Activated CD8-positive, alpha-beta memory T cell treated with anti-CD3 and anti-CD28 coated beads for 48 hours (primary cell): ENCODE results near the gene TSEN2.
"Not testable (repeated sequence)": the region's sequence is repeated elsewhere in the genome, so short reads cannot be mapped to it uniquely, and the experiment has no call there.

ENCODE experiments used
- DNase-seq, 3 experiments: peaks; one replicate each; pipeline ENCODE4 v3.0.0-alpha.2; 2020; ENCODE audit warnings: low read depth in 2 of 3, low spot score in 2 of 3

TSEN2 gene

DNA sequence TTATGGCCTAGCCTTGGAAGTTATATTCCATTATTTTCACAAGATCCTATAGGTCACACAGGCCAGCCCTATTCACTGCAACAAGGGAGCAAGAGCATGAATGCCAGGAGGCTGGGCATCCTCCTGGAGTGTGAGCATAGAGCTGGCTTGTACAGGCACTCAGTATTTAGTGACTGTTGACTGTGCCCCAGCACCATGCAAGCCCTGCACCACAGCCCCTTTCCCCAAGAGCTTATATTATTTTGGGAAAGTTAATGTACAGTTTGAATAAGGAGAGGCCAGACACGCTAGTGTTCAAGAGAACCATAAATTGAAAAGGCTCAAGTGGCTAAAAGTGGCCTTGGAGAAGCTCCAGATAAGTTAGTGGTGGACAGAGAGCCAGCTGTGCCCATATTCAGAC is 32.3 kb upstream of the TSEN2 start:
- DNase-seq, result no peak

DNA sequence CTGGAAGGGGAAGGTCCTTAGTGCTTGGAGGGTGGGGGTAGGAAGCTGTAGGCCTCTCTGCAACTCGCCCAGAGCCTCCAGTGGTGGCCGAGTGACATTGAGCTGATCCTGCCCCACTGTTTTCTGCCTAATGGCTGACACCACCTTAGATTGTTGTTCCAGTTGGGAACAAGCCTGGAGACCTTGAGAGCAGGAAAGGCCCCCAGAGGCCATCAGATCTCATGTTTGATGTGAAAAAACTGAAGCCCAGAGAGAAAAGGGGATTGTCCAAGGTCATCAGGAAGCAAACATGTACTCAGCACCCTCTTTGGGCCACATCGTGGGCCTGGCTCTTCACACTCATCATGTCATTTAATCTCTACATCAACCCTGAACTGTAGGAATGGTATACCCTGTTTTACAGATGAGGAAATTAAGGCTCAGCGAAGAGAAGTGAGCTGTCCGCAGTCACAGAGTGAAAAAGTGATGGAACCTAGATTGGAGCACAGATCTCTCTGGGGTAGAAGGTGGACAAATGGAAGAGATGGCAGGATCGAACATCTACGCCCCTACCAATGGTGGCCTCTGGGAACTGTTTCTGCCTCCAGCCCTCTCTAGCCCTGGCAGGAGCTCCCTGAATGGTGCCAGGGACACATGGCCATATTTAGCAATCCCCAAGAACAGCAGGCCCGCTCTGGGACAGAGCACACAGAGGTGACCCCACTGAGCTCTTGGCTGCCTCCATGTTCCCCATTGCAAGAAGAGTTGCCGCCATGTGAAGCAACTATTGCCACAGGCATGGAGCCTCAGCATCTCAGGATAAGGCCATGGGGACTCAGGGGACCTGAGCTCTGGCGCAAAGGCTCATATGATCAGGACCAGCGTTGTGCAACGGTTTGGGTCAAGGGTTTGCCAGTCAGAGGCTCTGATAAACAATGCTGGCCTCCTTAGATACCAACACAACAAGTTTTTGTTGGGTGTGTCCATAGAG is 31.6 kb upstream of the TSEN2 start:
- DNase-seq, result no peak

DNA sequence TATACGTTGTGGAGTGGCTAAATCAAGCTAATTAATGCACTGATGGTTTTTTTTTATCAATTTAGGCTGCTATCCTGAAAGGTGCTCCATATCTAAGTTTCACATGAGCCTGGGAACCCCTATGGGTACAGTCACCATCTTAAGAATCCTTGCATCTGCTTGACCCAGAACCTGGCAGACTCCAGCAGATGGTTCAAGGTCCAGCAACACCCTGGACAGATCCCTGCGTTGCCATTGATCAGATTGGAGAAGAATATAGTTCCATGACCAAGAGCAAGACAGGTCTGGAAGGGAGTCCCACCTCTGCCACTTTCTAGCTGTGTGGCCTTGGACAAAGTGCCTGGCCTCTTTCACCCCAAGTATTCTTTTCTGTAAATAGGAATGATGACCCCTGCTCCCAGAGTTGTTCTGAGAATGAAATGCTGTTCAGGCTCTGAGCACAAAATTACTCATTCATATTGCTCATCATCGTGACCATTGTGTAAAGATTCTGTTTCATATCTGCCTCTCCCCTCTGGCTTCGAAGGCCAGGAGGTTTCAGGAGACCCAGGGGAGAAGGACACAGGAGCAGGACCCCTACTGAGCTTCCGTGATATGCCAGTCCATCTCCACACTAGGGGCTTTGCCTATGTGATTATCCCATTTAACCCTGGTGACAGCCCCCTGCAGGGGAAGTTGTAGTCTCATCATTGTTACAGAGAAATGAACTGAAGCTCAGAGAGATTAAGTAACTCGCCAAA is 30.0 kb upstream of the TSEN2 start:
- DNase-seq, result no peak

DNA sequence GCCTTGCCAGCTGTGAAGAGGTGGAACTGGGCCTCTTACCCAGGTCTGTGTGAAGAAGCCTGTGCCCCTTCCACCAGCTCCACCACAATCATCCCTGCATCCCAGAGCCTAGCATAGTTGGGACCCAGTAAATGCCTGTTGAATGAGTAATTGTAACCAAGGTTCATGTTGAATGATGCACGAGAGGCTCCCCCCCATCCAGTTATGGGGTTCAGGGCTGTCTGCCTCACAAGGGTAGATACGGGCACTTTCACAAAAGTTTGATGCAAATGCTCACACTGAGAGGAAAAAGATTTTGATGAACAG is 29.5 kb upstream of the TSEN2 start:
- DNase-seq, result no peak

DNA sequence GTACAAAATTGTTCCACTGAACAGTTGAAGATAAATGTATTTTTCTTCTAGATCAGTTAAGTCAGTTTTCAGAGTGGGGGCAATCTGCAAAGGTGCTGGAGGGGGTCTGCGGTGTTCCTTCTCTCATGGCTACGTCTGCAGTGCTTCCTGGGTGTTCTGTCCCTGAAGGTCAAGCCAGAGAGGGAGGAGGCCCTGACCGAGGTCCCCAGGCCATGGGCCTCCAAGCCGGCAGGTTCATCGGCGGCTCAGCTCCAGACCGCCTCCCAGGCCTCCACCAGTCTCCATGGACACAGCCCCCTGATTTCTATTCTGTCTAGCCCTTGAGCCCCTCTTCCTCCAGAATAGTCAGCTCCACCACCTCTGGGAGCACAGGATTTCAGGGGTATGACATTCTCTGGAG is 28.5 kb upstream of the TSEN2 start:
- DNase-seq, result no peak

DNA sequence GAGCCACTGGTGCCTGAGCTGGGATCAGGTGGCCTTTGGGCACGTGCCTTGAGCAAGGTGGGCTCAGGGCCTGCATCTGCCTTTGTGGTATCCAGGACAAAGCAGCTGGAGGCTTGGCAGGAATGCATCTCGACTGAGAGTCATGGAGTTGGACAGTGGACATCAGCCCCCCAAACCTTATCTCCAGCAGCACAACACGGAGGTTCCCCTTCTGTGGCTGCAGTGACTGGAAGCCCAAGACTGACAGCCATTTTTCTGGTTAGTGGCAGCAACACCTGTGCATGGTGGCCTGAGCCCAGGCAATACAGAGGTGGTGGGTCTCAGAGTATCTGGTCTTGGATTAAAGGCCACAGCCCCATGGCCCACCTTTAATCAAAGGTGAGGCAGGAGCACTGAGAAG is 27.8 kb upstream of the TSEN2 start:
- no peak for DNase-seq

DNA sequence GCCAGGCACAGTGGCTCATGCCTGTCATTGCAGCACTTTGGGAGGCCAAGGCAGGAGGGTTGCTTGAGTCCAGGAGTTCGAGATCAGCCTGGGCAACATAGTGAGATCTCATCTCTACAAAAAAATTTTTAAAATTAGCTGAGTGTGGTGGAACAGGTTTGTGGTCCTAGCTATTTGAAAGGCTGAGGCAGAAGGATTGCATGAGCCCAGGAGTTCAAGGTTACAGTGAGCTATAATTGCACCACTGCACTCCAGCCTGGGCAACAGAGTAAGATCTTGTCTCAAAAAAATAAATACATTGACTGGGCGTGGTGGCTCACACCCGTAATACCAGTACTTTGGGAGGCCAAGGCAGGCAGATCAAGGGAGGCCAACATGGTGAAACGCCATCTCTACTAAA is 26.9 kb upstream of the TSEN2 start:
- not testable (repeated sequence) for DNase-seq

DNA sequence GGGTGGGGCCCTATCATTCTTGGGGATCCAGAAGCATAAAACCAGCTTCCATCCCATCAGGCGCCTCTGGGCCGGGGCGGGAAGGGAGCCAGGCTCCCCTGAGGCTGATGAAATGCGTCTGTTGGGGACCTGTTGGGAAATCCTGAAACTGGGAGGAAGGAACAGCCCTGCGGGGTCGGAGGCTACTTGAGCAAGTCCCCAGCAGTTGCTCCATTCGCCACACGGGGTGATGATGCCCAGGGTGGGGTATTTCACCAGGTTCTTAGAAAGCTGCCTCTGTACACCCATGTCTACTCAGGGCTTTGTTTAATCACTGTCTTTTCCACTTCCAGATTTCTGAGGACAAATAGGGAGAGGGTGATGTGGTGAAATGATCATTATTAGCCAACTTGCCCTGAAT is 25.4 kb upstream of the TSEN2 start:
- DNase-seq, result no peak

DNA sequence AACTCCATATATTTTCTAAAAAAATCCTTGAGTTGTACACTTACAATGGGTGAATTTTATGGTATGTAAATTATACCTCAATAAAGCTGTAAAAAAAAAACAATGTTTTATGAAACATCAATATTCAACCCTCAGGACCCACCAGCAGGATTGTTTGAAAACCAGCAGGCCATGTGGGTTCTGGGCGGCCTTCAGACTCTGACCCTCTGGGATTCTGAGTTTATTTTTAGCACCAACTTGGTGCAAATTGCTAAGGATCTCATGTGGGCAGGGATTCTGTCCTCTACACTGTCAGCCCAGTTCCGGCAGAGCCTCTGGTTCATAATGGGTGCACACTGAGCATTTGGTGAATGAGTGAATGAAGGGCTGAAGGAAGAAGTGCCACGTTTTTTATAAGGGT is 24.2 kb upstream of the TSEN2 start:
- DNase-seq, result no peak

DNA sequence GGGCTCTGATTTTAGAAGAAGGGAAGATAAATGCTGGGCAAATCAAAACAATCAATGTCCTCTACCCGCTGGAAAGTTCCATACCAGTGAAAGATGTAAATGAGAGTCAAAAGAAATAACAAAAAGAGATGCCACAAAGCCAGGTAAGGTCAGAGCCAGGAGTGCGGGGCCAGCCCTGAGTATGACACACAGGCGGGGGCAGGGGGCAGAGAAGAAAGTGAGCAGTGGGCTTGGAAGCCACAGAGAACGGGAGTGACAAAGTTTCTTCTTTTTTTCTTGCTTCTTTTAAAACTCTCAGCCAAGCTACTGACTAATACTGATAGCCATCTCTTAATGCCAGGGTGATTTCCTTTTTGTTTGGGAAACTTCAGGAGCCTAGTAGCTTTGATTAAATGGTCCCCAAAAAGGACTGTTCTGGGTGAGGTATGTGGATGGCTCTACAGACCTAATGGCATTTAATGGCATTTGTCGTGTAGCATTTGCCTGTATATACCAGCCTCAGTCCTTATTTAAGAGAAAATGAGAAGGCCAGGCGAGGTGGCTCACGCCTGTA is 23.1 kb upstream of the TSEN2 start:
- DNase-seq, result no peak

DNA sequence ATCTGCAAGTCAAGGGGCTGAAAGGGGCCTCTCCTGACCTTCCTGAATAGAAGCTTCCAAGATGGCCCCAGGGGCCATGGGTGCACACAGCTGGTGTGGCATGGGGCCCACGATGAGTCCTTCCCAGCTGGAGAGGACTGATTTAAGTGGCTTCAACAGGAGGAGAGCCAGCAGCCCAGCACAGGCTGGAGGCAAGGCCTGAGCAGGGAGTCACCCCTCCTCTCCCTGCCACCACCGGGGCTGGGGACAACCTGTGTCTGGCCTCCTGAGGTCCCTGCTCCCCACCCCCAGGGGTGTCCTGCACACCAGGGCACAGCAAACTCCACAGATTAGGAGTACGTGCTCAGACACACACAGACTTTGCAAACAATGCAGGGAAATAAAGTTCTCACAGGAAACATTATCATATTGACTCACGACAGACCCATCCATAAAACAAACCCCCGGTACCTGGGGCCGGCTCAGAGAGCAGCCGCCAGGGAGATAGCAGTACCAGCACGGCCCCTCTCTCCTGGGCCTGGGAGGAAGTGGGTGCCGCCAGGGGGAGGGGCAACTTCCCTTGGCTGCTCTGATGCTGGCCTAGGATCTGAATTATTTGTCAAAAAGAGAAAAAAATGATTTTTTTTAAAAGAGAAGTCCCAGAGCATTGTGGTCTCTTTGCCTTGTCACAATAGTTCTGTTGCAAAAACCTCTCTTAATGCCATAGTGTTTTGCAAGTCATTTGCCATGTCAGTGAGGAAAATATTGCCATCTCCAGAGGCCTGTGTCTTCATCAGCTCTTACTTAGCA is 21.9 kb upstream of the TSEN2 start:
- no peak for DNase-seq

DNA sequence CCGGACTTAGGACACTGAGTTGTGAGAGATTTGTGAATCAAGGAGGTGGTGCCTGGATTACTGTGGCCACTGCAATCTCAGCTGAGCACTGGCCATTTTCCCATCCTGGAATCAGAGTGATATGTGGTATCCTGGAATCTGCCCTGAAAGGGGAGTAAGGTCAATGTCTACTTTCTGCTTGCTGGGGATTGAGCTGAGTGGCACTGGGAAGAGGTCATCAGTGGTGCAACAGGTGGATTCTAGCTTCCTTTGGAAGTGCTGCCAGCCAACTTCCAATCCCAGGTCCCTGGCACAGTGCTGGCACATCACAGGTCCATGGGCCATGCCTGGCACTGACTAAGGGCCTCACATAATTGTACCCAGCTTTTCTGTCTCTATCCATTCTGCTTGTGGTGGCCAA is 20.6 kb upstream of the TSEN2 start:
- no peak for DNase-seq

DNA sequence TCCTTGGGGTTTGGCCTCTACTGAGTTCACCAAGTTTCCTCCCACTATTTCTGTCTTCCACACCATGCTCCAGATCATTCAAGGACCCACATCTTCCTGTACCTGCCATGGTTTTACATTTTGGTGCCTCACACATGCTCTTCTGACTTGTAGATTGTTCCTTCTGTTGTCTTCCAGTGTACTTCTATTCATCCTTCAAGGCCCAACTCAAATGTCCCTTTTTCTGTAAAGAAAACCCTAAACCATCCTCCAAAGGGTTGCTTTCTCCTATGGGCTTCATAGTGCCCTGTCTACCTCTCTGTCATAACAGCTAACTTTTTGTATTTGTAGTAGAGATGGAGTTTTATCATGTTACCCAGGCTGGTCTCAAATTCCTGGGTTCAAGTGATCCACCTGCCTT is 20.1 kb upstream of the TSEN2 start:
- no peak for DNase-seq

DNA sequence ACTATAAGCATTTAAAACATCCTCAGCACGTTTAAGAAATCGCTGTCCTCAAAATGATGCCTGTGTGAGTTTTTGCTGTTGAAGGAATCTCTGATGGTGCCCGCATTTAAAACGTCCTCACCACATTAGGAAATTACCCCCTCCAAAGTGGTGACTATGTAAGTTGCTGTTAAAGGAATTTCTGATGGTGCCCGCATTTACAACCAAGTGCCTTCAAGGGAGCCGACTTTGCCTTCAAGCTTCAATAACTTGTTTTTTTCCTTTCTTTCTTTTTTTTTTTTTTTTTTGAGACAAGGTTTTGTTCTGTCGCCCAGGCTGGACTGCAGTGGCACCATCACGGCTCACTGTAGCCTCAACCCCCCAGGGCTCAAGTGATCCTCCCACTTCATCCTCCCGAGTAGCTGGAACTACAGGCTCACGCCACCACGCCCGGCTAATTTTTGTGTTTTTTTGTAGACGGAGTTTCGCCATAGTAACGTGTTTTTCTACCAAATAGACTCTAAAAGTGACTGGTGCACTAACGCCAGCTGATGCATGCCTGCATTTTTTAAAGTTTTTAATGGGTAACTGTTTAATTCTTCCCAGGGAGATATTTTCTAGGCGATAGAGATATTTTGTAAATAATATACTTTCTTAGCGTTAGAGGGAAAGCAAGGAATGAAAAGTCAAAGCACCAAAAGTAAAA is 19.0 kb upstream of the TSEN2 start:
- DNase-seq, result no peak

DNA sequence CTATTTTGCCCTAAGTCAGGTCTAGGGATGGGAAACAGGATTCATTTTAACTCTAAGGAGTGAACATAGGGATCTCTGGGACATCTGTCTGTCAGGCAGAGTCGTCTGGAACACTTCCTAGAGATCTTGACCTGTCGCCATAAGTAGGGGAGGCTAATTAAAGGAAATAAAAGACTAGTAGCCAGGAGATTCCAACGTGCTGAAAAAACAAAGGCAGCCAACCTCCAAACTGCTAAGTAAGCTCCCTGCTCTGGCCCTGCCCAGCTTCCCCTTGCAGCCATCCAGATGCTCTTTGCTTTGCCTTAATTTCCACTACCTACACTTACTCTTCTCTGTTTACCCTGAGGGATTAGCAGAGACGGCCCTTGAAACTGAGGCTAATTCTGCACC is 18.4 kb upstream of the TSEN2 start:
- DNase-seq, result no peak

DNA sequence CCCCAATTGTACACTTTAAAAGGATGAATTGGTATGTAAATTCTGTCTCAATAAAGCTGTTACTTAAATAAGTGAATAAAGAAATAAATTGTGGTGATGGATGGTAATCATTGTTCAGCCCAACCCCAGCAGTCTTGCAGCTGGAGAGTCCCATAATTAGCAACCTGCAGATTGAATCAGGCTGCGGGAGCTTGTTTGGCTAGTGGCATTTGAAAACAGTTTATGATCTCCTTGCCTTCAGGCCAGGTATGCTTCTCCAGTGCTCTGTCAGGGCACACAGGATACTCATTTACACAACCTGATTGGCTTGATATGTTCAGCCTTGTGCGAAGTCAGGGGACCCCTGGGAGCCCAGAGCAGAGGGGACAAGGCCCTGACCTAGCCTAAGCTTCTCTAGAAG is 16.5 kb upstream of the TSEN2 start:
- DNase-seq, result no peak

DNA sequence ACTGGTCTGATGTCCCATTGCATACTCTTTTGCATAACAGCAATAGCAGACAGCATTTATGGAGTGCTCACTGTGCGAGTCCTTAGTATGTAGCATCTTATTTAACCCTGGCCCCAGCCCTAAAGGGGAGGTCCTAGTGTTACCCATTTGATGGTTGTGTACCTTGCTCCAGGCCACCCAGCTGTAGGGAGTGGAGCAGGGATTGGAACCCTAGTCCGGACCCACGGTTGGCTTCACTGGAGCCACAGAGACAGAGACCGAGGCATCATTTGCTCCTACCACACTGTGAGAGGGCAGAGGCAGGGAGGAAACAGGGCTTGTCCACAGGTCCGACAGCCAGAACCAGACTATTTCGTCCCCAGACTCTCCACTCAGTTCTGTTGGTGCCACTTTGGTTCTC is 16.0 kb upstream of the TSEN2 start:
- DNase-seq, result no peak

DNA sequence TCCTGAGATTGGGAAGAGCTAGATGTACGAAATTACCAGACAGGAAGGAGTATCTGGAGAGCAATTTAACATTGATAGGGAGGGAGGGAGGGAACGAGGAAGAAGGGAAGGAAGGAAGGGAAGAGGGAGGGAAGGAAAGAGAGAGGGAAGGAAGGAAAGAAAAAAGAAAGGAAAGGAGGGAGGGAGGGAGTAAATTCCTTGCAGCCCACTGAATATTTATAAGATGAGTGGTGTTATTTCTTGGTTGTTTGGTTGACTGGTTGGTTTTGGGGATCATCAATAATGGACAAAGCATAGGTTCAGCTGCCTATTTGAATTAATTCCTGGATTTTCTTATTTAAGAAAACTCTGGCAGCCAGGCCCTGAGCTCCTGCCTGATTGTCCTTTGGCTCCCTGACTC is 15.5 kb upstream of the TSEN2 start:
- no peak for DNase-seq

DNA sequence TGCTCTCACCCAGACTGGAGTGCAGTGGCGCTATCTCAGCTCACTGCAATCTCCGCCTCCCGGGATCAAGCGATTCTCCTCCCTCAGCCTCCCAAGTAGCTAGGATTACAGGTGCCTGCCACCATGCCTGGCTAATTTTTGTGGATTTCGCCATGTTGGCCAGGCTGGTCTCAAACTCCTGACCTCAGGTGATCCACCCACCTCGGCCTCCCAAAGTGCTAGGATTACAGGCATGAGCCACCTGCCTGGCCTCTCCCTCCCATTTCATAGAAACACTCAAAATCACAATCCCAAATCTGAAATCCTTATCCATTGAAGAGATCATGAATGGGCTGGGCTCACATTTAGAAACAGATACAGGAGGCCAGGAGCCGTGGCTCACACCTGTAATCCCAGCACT is 15.1 kb upstream of the TSEN2 start:
- not testable (repeated sequence) for DNase-seq

DNA sequence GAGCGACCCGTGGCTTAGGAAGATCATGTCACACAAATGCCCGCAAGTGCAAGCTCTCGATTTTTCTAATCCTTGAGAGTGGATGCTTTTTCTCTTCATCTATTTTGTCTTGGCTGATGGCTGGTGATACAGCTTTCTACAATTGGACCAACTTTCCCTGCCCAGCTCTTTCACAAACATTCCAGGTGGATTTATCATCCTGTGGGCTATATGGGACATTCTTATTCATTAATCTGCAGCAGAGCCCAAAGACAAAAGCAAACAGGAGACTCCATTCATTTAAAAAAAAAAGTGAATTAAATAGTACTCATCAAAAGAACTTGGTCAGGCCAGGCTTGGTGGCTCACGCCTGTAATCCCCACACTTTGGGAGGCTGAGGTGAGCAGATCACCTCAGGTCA is 14.2 kb upstream of the TSEN2 start:
- DNase-seq, result no peak

DNA sequence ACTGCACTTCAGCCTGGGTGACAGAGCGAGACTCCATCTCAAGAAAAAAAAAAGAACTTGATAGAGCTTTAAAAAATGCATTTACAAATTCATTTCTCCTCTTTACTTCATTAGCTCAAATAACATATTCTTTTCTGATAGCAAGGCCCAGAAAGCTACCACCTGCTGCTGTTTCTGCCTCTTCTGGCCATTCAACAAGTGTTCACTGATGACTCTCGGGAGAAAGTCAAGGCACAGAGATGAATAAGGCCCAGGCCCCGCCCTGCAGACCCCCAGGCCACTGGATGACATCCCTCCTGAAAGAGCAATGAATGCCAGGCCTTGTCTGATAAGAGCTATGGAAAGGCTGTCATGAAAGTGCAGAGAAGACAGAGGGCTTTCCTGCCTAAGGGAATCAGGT is 13.6 kb upstream of the TSEN2 start:
- no peak for DNase-seq
